Measurements from ENCODE around the gene KRT74. TPM values are rescaled to one million over a fixed set of nuclear protein-coding genes. Genes with fewer than 3 reads are reported as not detected.

The KRT74 gene
- total RNA-seq, 1 experiment from 2014 or later, result not detected

GRCh38 chr12:52568111-52568510 is 5.5 kb downstream of the KRT74 start:
- H3K36me3 ChIP-seq (ENCODE audit: low read depth, low read length), result no peaks in the 10 kb centered on the region
- H3K4me1 ChIP-seq (ENCODE audit: insufficient read depth, low read length), result no peaks in the 10 kb centered on the region
- TF ChIP-seq CTCF (conservative IDR thresholded peaks at IDR 0.05; ENCODE audit: low read depth, low read length), result no peak
- TF ChIP-seq EZH2 (IDR thresholded peaks at IDR 0.05; ENCODE audit: low read length, unreplicated experiment), result no peak
- TF ChIP-seq EZH2phosphoT487 (IDR thresholded peaks at IDR 0.05; ENCODE audit: borderline replicate concordance, low read length), result no peak
- H2AFZ ChIP-seq (ENCODE audit: low read length), result no peak overlapping the region
- ChIA-PET POLR2A (ENCODE audit: unreplicated experiment) (no interaction called here), CTCF (no interaction called here)
- H3K27ac ChIP-seq (ENCODE audit: low read length), result no peak overlapping the region
- H3K9me3 ChIP-seq (ENCODE audit: low read length), result no peaks in the 10 kb centered on the region
- H3F3A ChIP-seq (ENCODE audit: low read length, unreplicated experiment), result no peaks in the 10 kb centered on the region
- H3K9me2 ChIP-seq (replicated peaks; ENCODE audit: low read length), result no peaks in the 10 kb centered on the region
- no peaks in the 10 kb centered on the region for H3K79me2 ChIP-seq (ENCODE audit: low read length)
- ATAC-seq, result no peak
- H3K27me3 ChIP-seq (ENCODE audit: low read length), result peaks cover 59% of the 10 kb centered on the region
- BruUV-seq (replicated peaks), result no TSS peak
- no peak overlapping the region for H3K9ac ChIP-seq (ENCODE audit: low read length)
- intact Hi-C loops (cut with micrococcal nuclease), result no loop called here
- no peak overlapping the region for H3K4me3 ChIP-seq (ENCODE audit: low read length)
- H4K20me1 ChIP-seq (ENCODE audit: low read length), result no peaks in the 10 kb centered on the region
- DNase-seq, result no peak
- no peak overlapping the region for H3K4me2 ChIP-seq (ENCODE audit: low read length)

GRCh38 chr12:52566847-52567291 is 6.8 kb downstream of the KRT74 start:
- CTCF ChIA-PET, result no interaction called here
- ATAC-seq, result no peak
- peaks cover 54% of the 10 kb centered on the region for H3K27me3 ChIP-seq (ENCODE audit: low read length)

More at GRCh38 chr12:52566847-52567291, 6.8 kb downstream of the KRT74 start:
- TF ChIP-seq EZH2 (IDR thresholded peaks at IDR 0.05; ENCODE audit: low read length, unreplicated experiment) (no peak), EZH2phosphoT487 (IDR thresholded peaks at IDR 0.05; ENCODE audit: borderline replicate concordance, low read length) (no peak), CTCF (conservative IDR thresholded peaks at IDR 0.05; ENCODE audit: low read depth, low read length) (no peak)
- Histone ChIP-seq H3K79me2 (ENCODE audit: low read length) (no peaks in the 10 kb centered on the region), H3K4me3 (ENCODE audit: low read length) (no peak overlapping the region), H4K20me1 (ENCODE audit: low read length) (no peaks in the 10 kb centered on the region), H3K9me2 (replicated peaks; ENCODE audit: low read length) (no peaks in the 10 kb centered on the region), H3K4me1 (ENCODE audit: insufficient read depth, low read length) (no peaks in the 10 kb centered on the region), H3K9me3 (ENCODE audit: low read length) (no peaks in the 10 kb centered on the region), H3K4me2 (ENCODE audit: low read length) (no peak overlapping the region), H3F3A (ENCODE audit: low read length, unreplicated experiment) (no peaks in the 10 kb centered on the region), H3K9ac (ENCODE audit: low read length) (no peak overlapping the region), H3K27ac (ENCODE audit: low read length) (no peak overlapping the region), H3K36me3 (ENCODE audit: low read depth, low read length) (no peaks in the 10 kb centered on the region), H2AFZ (ENCODE audit: low read length) (no peak overlapping the region)
- intact Hi-C loops (cut with micrococcal nuclease), result no loop called here
- POLR2A ChIA-PET (ENCODE audit: unreplicated experiment), result no interaction called here
- no TSS peak for BruUV-seq (replicated peaks)
- no peak for DNase-seq

All from PC-3 (cell line).